Stomach (tissue), 4 donors: ENCODE data around the gene ZBTB7A.

Source experiments
- EP300 ChIP-seq: sonication (generic); formaldehyde crosslinking; IDR thresholded peaks from one replicate; pipeline ENCODE4 v1.6.1; 2017; ENCODE audit warnings: antibody characterized with exemption
- POLR2A ChIP-seq, 4 donors: fragments of 450-650 bp; IDR thresholded peaks; one replicate each; pipeline ENCODE4 v1.6.1; 2016; ENCODE audit warnings: antibody characterized with exemption in 4 of 4, control low read depth in 2 of 4, mild to moderate bottlenecking in 1 of 4, moderate library complexity in 1 of 4
- POLR2AphosphoS5 ChIP-seq, 3 donors: sonication (generic); formaldehyde crosslinking; IDR thresholded peaks; one replicate each; pipeline ENCODE4 v1.6.1; 2016; ENCODE audit warnings: antibody characterized with exemption in 3 of 3
- TF ChIP-seq, protein P1 (sequence below), 7 experiments: fragments of 450-650 bp in 4 of 7; fragments of 200-600 bp in 3 of 7; sonication (generic) in 3 of 7; IDR thresholded peaks; one replicate each; pipeline ENCODE4 v1.5.1; 2016 to 2019; ENCODE audit warnings: antibody characterized with exemption in 7 of 7, control low read depth in 2 of 7, mild to moderate bottlenecking in 1 of 7

DNA sequence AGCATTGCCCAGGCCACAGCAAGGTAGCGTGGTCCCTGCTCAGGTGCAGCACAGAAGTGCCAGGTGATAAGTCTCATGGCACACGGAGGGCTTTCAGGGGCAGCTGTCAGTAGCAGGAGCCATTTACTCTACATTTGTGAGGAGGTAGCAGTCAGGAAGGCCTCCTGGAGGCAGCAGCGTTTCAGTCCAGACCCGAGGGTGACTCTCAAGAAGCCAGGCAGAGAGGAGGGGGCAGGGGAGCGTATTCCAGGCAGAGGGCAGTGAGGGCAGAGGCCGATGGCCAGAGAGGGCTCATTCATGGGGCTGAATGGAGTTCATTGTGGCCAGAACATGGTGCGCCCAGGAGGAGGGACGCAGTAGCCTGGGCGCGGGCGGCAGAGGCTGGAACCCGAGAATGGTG is 50.2 kb downstream of the ZBTB7A start:
- TF ChIP-seq, protein P1, sequence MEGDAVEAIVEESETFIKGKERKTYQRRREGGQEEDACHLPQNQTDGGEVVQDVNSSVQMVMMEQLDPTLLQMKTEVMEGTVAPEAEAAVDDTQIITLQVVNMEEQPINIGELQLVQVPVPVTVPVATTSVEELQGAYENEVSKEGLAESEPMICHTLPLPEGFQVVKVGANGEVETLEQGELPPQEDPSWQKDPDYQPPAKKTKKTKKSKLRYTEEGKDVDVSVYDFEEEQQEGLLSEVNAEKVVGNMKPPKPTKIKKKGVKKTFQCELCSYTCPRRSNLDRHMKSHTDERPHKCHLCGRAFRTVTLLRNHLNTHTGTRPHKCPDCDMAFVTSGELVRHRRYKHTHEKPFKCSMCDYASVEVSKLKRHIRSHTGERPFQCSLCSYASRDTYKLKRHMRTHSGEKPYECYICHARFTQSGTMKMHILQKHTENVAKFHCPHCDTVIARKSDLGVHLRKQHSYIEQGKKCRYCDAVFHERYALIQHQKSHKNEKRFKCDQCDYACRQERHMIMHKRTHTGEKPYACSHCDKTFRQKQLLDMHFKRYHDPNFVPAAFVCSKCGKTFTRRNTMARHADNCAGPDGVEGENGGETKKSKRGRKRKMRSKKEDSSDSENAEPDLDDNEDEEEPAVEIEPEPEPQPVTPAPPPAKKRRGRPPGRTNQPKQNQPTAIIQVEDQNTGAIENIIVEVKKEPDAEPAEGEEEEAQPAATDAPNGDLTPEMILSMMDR (IDR thresholded peaks at IDR 0.05), result no peak
- no peak for TF ChIP-seq POLR2AphosphoS5 (IDR thresholded peaks at IDR 0.05)
- no peak for TF ChIP-seq POLR2A (IDR thresholded peaks at IDR 0.05)
- TF ChIP-seq EP300, result no peak
